Transverse colon (tissue), 4 donors: ENCODE data around the gene IL21.

Experiments
- POLR2AphosphoS5 ChIP-seq, 3 donors: sonication (generic); formaldehyde crosslinking; IDR thresholded peaks; one replicate each; pipeline ENCODE4 v1.6.1; 2016; ENCODE audit warnings: antibody characterized with exemption in 3 of 3
- TF ChIP-seq, protein P1 (sequence below), 5 experiments: fragments of 200-600 bp in 3 of 5; fragments of 450-650 bp in 2 of 5; sonication (generic) in 3 of 5; IDR thresholded peaks; 1 replicate in 2 of 5; 2 replicates in 3 of 5; pipeline ENCODE4 v1.5.1; 2016 to 2017; ENCODE audit warnings: antibody characterized with exemption in 5 of 5, inconsistent platforms in 3 of 5, mild to moderate bottlenecking in 2 of 5, moderate library complexity in 1 of 5

DNA sequence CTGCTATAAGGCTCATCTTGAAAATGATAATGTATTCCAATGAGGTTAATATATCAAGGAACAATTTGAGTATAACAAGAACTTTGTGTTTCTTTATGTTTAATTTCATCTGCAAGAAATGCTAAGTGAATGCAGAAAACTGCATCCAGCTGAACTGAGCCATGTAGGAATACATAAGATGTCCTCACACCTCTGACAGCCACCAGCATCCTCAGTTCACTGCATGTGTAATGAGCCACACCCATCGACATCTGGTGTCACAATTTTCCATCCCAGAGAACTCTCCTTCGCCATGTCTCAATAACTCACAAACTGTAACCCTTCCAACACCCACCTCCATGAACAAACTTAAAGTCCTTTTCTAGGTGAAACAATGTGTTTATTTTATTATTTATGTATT, 3.3 kb upstream of the IL21 start:
- TF ChIP-seq, protein P1, sequence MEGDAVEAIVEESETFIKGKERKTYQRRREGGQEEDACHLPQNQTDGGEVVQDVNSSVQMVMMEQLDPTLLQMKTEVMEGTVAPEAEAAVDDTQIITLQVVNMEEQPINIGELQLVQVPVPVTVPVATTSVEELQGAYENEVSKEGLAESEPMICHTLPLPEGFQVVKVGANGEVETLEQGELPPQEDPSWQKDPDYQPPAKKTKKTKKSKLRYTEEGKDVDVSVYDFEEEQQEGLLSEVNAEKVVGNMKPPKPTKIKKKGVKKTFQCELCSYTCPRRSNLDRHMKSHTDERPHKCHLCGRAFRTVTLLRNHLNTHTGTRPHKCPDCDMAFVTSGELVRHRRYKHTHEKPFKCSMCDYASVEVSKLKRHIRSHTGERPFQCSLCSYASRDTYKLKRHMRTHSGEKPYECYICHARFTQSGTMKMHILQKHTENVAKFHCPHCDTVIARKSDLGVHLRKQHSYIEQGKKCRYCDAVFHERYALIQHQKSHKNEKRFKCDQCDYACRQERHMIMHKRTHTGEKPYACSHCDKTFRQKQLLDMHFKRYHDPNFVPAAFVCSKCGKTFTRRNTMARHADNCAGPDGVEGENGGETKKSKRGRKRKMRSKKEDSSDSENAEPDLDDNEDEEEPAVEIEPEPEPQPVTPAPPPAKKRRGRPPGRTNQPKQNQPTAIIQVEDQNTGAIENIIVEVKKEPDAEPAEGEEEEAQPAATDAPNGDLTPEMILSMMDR (IDR thresholded peaks at IDR 0.05) = no peak
- no peak for TF ChIP-seq POLR2AphosphoS5 (IDR thresholded peaks at IDR 0.05)
